Right ventricle myocardium inferior (tissue), 1 donor: ENCODE results near the gene PLP1. TPM values are rescaled to one million over a fixed set of nuclear protein-coding genes. Genes with fewer than 3 reads are reported as not detected.

Experiments
- ATAC-seq: fragments of 200-7000 bp; cut with Tn5 transposase; one replicate; pipeline ENCODE4 v1.9.1; 2020; ENCODE audit warnings: mild to moderate bottlenecking, moderate library complexity
- DNase-seq: peaks from one replicate; pipeline ENCODE4 v3.0.0; 2021; ENCODE audit errors: missing footprints
- intact Hi-C: fragments of 100-400 bp; cut with DNase I; formaldehyde crosslinking; loops from one replicate; pipeline ENCODE4 v1.11.0; 2022
- total RNA-seq: library from RNA; stranded (reverse); fragmentation: NEBNext Ultra II Directional; extraction: Animal tissue kit (Norgen Biotek cat#: 25700); gene quantifications from one replicate; pipeline ENCODE4 v1.2.1, GENCODE V29; 2021
- donor health status: DM: no; HTN: yes; CAD: no; lungs with severe emphysema.

Gene PLP1
- total RNA-seq, 1 donor from 2014 or later = 11.4 TPM

DNA sequence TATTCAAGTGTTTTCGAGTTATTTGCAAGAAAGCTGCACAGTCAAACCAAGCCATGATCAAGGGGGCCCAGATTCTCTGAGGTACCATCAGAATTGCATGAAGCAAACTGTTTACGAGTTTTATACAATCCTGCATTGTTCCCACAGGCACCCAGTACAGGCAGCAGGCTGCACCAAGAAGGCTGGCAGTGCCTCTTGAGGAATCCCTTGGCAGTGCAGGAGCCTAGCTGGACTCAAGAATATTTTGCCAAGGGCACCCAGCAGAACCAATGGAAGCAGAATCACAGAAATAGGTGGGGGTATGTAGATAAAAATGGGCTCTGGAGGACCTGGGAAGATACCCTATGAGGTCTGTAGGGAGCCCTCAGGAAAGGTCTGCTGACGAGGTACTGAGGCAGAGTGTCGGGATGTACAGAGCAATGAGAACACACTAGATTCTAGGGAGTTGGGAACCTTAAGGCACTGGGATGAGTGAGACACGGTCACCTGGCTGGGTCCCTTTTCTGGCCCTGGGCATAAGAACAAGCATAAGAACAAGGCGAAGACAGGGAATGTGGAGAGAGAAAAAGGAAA, 2.5 kb upstream of the PLP1 start:
- no peak for DNase-seq
- peak; percentile 50 for ATAC-seq
- intact Hi-C loops = loop anchor here (10.0 kb wide), 2 partner anchors 59 to 239 kb away; partner anchors contain the start of gene TMEM31

DNA sequence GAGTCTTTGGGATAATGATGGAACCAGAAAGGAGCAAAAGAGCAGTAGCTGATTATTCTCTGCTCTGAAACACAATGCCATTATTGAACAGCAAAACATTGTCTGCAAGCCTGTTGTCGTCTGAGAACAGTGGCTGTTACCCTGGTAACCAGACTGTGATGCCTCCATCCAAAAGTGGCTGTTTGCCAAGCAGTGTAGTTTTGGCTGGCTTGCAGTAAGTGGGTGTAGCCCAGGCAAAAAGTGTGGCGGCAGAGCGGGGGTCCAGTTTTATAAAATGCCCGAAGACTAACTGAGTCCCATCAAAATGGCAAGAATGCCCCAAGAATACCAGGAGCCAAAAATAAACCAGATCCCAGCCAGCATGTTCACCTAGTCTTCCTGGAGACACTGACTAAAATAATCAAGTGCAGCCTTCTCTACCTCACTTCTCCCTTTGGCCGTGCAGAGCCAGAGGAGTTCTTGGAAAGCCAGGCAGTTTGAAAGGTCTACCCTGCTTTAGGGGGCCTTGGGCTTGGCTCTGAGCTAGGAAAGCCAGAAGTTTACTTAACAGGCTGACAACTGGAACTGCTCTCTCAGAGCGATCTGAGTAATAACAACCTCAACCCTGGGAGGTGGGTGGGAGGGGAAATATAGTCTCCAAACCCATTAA, 2.6 kb downstream of the PLP1 start:
- no peak for ATAC-seq

DNA sequence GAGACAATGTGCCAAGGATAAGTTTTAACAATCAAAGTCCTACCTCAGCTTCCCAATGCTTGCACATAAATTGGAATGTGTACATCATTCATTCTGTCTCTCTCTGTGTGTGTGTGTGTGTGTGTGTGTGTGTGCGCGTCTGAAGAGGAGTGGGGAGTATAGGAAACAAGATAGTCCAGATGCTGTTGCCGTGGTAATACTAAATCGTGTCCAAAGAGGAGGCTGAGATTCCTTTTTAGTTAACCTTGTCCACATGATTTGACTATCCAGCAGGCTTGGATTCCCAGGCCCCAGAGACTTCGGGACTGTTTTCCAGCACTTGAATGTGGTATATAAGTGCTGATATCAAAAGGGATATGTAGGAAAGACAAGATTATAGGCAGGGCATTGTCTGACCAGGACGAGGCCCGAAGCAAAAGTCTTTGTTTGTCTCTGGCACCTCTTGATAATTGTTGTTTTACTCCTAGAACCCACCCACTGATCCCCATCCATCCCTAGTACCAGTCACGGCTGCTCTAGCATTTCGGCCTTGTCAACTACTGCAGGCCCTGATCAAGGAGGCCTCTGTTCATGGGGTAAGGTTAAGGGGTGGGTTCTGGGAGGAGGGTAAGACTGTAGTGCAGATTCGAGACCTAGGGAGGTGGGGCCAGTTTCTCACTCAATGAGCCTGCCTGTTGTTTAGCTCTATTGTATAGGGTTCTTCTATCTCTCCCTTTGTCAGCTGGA, 3.9 kb downstream of the PLP1 start:
- no peak for ATAC-seq
- intact Hi-C loops = no loop called here
- DNase-seq = no peak

More for the DNA sequence above, 2.6 kb downstream of the PLP1 start:
- intact Hi-C loops = loop anchor here (10.0 kb wide), 2 partner anchors 64 to 244 kb away; partner anchors contain the start of gene TMEM31
- no peak for DNase-seq

DNA sequence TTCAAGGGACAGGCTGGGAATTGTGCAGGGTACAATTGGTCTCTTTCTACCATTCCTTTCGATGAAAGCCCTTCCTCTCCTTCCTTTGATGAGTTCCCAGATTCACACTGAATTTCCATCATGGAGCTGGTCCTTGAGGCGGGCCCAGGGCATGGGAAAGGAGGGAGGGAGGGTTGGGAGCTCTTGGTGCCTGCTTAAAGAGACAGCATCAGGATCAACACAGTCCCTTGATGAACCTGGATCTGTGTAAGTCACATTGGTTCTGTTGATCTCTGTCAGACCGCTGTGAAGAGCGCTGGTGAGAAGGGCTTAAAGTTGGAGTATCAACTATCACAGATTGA, 4.4 kb downstream of the PLP1 start:
- intact Hi-C loops = no loop called here
- no peak for DNase-seq

DNA sequence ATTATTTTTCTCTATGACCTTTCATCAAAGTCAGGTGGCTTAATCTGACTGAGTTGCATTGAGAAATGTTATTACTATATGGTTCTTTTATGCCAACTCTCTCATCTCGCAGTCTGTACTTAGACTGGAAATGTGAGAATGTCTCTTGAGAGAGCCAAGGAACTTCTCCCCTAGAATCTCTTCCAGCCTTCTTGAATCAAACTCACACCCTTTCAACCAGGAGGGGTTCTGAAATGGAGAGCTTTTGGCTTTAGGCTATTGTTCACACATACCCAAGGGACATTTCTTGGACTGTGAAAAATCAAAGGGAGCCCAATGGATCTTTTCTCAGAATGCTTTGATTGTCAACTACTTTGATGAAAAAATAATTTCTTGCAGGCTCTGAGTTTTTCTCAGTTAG, 5.1 kb downstream of the PLP1 start:
- DNase-seq = no peak
- ATAC-seq = no peak
- intact Hi-C loops = no loop called here

More for the DNA sequence above, 4.4 kb downstream of the PLP1 start:
- no peak for ATAC-seq

DNA sequence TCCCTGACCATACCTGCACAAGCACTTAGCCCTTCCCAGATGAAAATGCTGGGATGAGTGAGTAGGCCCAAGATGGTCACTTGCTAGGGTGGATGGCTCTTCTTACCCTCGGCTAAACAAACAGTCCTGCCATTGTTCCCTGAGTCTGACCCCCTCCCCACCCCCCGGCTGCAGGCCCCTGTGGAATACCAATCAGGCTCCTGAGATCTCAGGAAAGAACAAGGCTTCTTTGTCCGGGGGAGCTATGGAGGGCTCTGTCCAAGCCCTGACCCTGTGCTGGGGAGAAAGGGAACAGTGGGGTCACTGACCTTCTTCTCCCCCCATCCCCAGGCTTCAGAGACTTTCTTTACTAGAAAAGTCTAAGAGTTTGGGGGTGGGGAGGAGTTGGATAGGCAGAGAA, 6.0 kb downstream of the PLP1 start:
- intact Hi-C loops = no loop called here
- DNase-seq (no peak), ATAC-seq (no peak)

DNA sequence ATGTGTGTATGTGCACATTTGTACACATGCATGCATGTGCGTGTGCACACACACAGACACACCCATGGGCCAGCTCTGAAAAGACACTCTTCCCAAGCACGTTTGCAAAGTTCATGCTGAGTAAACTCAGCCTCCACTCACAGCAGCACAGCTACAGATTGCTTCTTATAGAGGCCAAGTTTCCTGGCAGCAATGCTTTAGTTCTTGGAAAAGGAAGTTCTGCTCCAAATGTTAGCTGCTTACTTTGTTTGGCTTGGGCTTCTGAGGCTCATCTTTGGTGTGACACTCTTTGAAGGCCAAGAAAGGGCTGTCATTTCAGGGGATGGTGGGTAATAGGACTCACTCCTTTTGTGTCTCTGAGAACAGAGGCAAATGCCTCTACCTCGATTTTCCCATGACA, 6.6 kb downstream of the PLP1 start:
- intact Hi-C loops = no loop called here
- no peak for DNase-seq
- ATAC-seq = no peak

DNA sequence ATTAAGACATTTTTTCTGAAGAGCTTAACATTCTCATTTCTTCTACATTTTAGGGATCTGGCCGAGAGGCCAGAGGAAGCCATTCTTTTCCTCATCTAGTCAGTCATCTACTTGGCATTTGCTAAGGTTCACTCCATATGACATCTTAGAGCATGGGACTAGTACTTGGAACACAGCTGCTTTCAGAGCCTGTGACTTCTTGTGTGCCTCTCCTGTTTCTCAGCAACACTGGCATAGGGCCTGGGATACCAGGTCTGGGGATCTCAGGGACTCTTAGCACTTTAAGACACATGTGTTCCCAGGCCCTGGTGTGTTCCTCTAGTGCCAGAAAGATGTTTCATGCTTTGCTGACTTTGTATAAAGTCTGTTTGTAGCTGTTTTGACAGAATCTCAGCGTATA, 7.3 kb downstream of the PLP1 start:
- DNase-seq (no peak), ATAC-seq (peak; percentile 50)
- intact Hi-C loops = no loop called here

DNA sequence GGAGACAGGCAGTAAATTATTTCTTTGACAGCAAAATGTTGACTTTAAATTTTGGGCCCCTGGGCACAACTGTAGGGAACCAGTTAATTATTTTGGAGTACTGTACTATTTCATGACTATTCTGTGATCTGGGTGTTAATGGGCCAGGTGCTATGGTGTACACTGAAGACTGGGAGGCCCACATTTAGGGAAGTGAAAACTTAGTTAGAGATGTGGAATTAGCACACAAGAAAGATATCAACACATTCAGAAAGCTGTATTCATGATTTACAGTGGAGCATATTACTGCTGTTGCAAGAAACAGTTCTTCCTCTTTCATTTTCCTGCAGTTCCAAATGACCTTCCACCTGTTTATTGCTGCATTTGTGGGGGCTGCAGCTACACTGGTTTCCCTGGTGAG, 12.4 kb downstream of the PLP1 start:
- no peak for DNase-seq
- no peak for ATAC-seq
- intact Hi-C loops = no loop called here

DNA sequence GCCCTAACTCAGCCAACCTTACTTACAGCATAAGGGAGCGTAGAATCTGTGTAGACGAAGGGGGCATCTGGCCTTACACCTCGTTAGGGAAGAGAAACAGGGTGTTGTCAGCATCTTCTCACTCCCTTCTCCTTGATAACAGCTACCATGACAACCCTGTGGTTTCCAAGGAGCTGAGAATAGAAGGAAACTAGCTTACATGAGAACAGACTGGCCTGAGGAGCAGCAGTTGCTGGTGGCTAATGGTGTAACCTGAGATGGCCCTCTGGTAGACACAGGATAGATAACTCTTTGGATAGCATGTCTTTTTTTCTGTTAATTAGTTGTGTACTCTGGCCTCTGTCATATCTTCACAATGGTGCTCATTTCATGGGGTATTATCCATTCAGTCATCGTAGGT, 14.6 kb downstream of the PLP1 start:
- ATAC-seq (no peak), DNase-seq (no peak)
- intact Hi-C loops = no loop called here

DNA sequence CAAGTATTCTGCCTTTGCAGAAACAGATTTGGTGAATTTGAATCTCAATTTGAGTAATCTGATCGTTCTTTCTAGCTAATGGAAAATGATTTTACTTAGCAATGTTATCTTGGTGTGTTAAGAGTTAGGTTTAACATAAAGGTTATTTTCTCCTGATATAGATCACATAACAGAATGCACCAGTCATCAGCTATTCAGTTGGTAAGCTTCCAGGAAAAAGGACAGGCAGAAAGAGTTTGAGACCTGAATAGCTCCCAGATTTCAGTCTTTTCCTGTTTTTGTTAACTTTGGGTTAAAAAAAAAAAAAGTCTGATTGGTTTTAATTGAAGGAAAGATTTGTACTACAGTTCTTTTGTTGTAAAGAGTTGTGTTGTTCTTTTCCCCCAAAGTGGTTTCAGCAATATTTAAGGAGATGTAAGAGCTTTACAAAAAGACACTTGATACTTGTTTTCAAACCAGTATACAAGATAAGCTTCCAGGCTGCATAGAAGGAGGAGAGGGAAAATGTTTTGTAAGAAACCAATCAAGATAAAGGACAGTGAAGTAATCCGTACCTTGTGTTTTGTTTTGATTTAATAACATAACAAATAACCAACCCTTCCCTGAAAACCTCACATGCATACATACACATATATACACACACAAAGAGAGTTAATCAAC, 15.3 kb downstream of the PLP1 start:
- intact Hi-C loops = no loop called here
- DNase-seq (no peak), ATAC-seq (no peak)

DNA sequence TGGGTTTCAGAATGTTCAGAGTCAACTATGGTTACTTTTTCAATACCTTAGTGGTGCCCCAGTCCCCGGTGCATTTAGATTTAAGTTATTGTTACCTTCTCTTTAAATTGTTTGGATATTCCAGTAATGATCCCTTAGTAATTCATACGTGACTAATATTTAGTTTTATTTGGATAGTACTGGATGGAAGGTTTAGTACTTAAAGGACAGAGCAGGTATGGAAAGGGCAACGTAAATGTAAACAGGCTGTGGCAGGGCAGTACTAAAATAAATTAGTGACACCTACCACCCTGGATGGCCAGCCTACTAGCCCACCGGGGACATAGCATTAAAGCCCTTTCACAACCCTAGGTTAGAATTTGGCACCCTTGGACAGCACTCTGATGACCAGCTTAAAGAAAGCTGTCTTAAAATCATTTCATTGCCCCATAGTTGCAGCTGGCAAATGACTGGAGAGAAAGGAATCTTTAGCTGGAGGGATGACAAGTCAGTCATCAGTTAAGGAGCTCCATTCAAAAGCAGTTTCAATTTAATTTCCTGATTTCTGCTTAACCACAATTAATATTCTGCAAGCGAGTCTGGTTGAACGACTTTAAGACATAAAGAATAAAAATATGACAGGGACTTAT, 16.4 kb downstream of the PLP1 start:
- DNase-seq (no peak), ATAC-seq (no peak)
- intact Hi-C loops = no loop called here

DNA sequence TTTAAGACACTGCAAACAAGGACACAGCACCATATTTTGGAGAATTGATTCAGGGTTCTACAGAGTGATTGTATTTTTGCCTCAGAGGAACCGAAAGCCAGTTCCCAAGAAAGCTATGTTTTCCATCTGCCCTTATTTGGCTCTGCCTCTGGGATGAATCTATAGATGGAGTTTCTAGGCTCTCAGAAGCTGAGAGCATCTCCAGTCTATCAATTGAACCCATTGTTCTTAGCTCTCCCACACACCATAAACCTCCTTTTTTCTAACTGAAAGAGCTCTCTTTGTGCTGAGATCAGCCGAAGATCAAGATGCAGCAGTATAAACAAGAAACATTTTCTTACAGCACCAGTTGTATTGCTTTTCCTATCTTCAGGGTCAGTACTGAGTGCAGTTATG, 16.9 kb downstream of the PLP1 start:
- ATAC-seq (no peak), DNase-seq (no peak)
- intact Hi-C loops = no loop called here

DNA sequence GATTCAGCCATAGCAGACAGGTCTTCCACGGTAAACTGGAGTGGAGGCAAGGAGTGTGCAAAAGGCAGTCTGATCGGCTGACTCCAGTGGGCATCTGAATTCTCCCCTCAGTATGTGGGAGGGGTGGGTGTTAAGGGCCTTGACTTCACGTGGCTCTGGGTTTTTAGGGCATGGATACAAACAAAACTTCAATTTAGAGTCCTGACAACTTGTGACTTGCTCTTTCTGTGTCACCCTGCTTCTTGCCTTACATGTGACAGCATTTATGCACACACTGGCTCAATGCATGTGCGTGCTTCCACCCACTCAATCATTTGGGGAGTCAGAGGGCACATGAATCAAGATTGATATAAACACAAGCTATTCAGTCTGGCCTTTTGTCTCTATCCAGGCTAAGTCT, 17.5 kb downstream of the PLP1 start:
- intact Hi-C loops = no loop called here
- ATAC-seq (no peak), DNase-seq (no peak)

DNA sequence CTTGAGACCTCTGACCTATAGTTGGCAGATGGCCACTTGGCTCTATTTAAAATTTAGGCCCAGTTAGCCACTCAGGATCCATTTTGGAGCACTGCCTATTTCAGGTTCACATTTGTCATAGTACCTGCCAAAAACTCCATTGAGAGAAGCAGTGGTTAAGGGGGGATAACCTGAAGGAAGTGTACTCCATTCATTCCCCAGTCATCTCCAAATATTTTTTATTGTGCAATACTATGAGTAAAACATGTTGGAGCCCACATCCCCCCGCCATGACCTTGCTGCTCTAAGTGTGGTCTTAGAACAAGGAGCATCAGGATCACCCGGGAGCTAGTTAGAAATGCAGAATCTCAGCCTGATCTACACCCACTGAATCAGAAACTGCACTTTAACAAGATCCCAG, 21.1 kb downstream of the PLP1 start:
- ATAC-seq (no peak), DNase-seq (no peak)
- intact Hi-C loops = no loop called here

DNA sequence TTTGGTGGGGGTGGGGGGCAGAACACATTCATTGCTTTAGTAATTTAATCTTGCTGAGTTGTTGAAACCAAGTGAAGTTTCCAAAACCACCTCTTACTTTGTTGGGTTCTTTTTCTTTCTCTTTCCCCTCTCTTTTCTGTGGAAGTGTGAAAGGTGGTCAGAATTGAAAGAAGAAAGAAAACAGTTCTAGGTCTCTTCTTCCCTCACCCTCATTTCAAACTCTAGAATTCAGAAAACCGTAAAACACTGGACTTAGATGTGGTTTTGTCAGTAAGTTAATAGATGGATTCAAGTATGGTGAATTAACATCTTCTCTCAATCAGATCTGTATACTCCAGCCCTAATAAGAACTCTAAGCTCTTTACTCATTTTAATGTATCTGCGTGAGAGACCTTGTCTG, 23.7 kb downstream of the PLP1 start:
- intact Hi-C loops = no loop called here
- no peak for ATAC-seq
- DNase-seq = no peak

DNA sequence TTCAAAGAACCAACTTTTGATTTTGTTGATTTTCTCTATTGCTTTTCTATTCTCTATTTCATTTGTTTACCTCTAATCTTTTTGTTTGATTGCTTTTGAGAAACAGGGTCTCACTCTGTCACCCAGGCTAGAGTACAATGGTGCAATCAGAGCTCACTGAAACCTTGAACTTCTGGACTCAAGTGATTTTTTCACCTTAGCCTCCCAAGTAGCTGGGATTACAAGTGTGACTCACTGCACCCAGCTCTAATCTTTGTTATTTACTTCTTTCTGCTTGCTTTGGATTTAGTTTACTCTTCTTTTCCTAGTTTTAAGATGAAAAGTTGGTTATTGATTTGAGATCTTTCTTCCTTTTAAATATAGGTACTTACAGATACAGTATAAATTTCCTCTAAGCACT, 29.2 kb downstream of the PLP1 start:
- ATAC-seq (no peak), DNase-seq (no peak)
- intact Hi-C loops = no loop called here

DNA sequence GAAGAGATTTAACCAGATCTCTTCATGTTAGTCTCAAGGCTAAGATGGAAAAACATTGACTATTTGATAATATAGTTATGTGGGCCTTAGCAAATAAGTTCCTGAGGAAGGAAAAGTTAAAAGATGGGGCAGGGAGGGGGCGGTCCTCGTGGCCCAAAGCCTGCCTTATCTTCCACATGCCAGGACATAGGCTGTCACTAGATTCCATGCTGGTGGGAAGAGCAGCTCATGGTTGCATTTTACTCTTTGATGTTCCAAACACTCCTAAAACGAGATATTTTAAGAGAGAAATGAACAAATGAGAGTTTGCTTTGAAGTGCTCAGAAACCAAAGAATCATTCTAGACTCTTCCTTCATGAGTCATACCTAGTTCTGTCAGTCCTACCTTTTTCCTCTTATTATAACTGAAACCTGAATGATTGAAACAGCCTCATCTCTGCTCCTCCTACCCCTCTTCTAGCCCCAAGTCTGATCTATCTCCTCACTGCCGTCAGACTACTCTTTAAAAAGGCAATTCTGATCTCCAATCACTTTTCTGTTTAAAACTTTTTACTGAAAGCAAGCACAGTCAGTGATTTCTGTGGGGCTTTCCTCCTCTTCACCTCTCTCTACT, 30.3 kb downstream of the PLP1 start:
- ATAC-seq (no peak), DNase-seq (no peak)
- intact Hi-C loops = no loop called here

DNA sequence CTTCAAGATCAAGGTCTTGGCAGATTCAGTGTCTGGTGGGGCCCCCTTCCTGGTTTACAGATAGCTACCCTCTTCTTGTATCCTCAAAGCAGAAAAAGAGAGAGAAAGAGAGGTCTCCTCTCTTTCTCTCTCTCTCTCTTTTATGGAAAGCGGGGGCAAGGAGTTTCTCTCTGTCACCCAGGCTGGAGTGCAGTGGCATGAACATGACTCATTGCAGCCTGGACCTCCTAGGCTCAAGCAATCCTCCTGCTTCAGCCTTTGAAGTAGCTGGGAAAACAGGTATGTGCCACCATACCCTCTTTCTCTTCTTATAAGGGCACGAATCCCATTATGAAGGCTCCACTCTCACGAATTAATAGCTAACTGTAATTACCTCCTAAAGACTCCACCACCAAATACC, 35.2 kb downstream of the PLP1 start:
- DNase-seq (no peak), ATAC-seq (no peak)
- intact Hi-C loops = no loop called here
